Esophagus squamous epithelium (tissue), 4 donors: ENCODE results near the gene MIER2.

Experiments
- POLR2A ChIP-seq, 4 donors: fragments of 450-650 bp; IDR thresholded peaks; one replicate each; pipeline ENCODE4 v1.6.1; 2017; ENCODE audit warnings: antibody characterized with exemption in 4 of 4, mild to moderate bottlenecking in 4 of 4, moderate library complexity in 3 of 4
- TF ChIP-seq, protein P1 (sequence below), 6 experiments: fragments of 450-650 bp in 4 of 6; fragments of 200-600 bp in 2 of 6; sonication (generic) in 2 of 6; IDR thresholded peaks; one replicate each; pipeline ENCODE4 v1.5.1; 2016 to 2019; ENCODE audit warnings: antibody characterized with exemption in 6 of 6, mild to moderate bottlenecking in 4 of 6, moderate library complexity in 4 of 6

DNA sequence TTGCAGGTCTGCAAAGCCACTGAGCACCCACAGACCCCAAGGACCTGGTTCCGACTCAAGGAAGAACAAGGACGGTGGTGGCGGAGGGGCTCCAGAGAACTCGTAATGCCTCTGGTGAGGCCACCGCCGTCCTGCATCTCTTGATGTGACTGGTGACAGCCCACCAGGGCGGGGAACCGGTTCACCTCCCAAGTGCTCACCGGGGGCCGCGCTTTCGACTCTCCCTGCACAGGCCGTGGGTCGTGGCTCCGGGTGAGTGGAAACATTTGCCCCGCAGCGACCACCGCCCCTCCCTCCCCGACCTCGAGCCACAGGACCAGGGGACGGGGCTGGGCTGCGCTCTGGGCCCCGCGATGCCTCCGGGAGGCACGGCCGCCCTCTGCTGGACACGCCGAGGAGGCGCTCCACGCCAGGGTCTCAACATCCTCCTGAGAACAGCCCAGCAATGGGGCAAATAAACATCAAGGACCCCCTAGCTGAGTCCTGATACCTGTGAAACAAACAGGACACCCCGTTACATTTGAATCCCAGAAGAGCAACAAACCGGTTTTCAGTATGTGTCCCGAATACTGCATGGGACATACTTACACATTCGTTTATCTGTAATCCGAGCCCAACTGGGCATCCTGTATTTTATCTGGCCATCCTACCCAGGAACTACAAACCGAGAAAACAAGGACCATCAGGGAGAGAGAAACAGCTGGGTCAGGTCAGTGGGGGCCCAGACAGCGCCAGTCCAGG, 49.5 kb downstream of the MIER2 start:
- TF ChIP-seq POLR2A (IDR thresholded peaks at IDR 0.05) = no peak
- TF ChIP-seq, protein P1, sequence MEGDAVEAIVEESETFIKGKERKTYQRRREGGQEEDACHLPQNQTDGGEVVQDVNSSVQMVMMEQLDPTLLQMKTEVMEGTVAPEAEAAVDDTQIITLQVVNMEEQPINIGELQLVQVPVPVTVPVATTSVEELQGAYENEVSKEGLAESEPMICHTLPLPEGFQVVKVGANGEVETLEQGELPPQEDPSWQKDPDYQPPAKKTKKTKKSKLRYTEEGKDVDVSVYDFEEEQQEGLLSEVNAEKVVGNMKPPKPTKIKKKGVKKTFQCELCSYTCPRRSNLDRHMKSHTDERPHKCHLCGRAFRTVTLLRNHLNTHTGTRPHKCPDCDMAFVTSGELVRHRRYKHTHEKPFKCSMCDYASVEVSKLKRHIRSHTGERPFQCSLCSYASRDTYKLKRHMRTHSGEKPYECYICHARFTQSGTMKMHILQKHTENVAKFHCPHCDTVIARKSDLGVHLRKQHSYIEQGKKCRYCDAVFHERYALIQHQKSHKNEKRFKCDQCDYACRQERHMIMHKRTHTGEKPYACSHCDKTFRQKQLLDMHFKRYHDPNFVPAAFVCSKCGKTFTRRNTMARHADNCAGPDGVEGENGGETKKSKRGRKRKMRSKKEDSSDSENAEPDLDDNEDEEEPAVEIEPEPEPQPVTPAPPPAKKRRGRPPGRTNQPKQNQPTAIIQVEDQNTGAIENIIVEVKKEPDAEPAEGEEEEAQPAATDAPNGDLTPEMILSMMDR (IDR thresholded peaks at IDR 0.05) = peak; percentile 36 to 72 (median 63)
